MM.1S (cell line): Measurements from ENCODE around the gene GNAL.
"Not testable (repeated sequence)": the region's sequence is repeated elsewhere in the genome, so short reads cannot be mapped to it uniquely, and the experiment has no call there.

Source experiments
- DNase-seq: peaks from one replicate; pipeline ENCODE4 v3.0.0-alpha.2; 2015
- H2AFZ ChIP-seq: fragments of 300-600 bp; sonication (generic); 2 replicates; pipeline ENCODE4 v1.6.0; 2016; ENCODE audit warnings: antibody characterized with exemption, low read length
- H3F3A ChIP-seq: fragments of 300-600 bp; sonication (generic); 2 replicates; pipeline ENCODE4 v1.6.1; 2016; ENCODE audit warnings: mild to moderate bottlenecking, antibody characterized with exemption, low read length, moderate library complexity, mixed read lengths; ENCODE audit not compliant: insufficient read depth
- H3K27ac ChIP-seq: fragments of 300-600 bp; sonication (generic); 2 replicates; pipeline ENCODE4 v1.5.1; 2016; ENCODE audit warnings: mild to moderate bottlenecking, low read length
- H3K27me3 ChIP-seq: fragments of 300-600 bp; sonication (generic); replicated peaks from 2 replicates; pipeline ENCODE4 v1.6.0; 2016; ENCODE audit warnings: low read length; ENCODE audit not compliant: insufficient read depth
- H3K36me3 ChIP-seq: fragments of 300-600 bp; sonication (generic); replicated peaks from 2 replicates; pipeline ENCODE4 v1.6.1; 2016; ENCODE audit warnings: mild to moderate bottlenecking, low read length, mixed read lengths; ENCODE audit not compliant: insufficient read depth
- H3K4me1 ChIP-seq: fragments of 300-600 bp; sonication (generic); 2 replicates; pipeline ENCODE4 v1.6.1; 2016; ENCODE audit warnings: low read length, mixed read lengths
- H3K4me2 ChIP-seq: fragments of 300-600 bp; sonication (generic); 2 replicates; pipeline ENCODE4 v1.6.0; 2016; ENCODE audit warnings: low read depth, low read length
- H3K4me3 ChIP-seq: fragments of 300-600 bp; sonication (generic); 2 replicates; pipeline ENCODE4 v1.5.1; 2016; ENCODE audit warnings: low read length, mixed read lengths
- H3K79me2 ChIP-seq: fragments of 300-600 bp; sonication (generic); 2 replicates; pipeline ENCODE4 v1.6.1; 2016; ENCODE audit warnings: mixed run types, low read length, mixed read lengths
- H3K9ac ChIP-seq: fragments of 300-600 bp; sonication (generic); 2 replicates; pipeline ENCODE4 v1.6.1; 2016; ENCODE audit warnings: low read length, mixed read lengths
- H3K9me2 ChIP-seq: fragments of 300-600 bp; sonication (generic); replicated peaks from 2 replicates; pipeline ENCODE4 v1.6.1; 2016; ENCODE audit warnings: mild to moderate bottlenecking, low read length, mixed read lengths; ENCODE audit not compliant: insufficient read depth
- H3K9me3 ChIP-seq: fragments of 300-600 bp; sonication (generic); replicated peaks from 2 replicates; pipeline ENCODE4 v1.6.1; 2016; ENCODE audit warnings: mild to moderate bottlenecking, low read length, mixed read lengths; ENCODE audit not compliant: insufficient read depth
- H4K20me1 ChIP-seq: fragments of 300-600 bp; sonication (generic); 2 replicates; pipeline ENCODE4 v1.6.1; 2016; ENCODE audit warnings: mild to moderate bottlenecking, low read length, moderate library complexity, mixed read lengths; ENCODE audit not compliant: insufficient read depth
- CTCF ChIP-seq: fragments of 300-600 bp; sonication (generic); IDR thresholded peaks from 2 replicates; pipeline ENCODE4 v1.5.1; 2016; ENCODE audit warnings: antibody characterized with exemption, low read length, mixed read lengths
- EZH2 ChIP-seq: fragments of 300-600 bp; sonication (generic); optimal IDR thresholded peaks from 2 replicates; pipeline ENCODE3; 2017; ENCODE audit warnings: low read depth, mild to moderate bottlenecking, antibody characterized with exemption, low read length, mixed read lengths
- EZH2phosphoT487 ChIP-seq: fragments of 300-600 bp; sonication (generic); IDR thresholded peaks from 2 replicates; pipeline ENCODE4 v1.6.1; 2018; ENCODE audit warnings: antibody characterized with exemption, low read length

Gene GNAL

GRCh38 chr18:11891737-11892136, 202.7 kb downstream of the GNAL start:
- DNase-seq = no peak
- Histone ChIP-seq H3K27ac (no peak overlapping the region), H3K9ac (no peak overlapping the region)

GRCh38 chr18:11892438-11892837, 203.4 kb downstream of the GNAL start:
- not testable (repeated sequence) for H3F3A ChIP-seq, H3K4me2 ChIP-seq, H3K79me2 ChIP-seq, H2AFZ ChIP-seq, H3K9me2 ChIP-seq, H3K4me1 ChIP-seq, H3K27me3 ChIP-seq, DNase-seq, H3K4me3 ChIP-seq, H3K27ac ChIP-seq, H3K36me3 ChIP-seq, H3K9me3 ChIP-seq, H3K9ac ChIP-seq, H4K20me1 ChIP-seq

More at GRCh38 chr18:11891737-11892136, 202.7 kb downstream of the GNAL start:
- no peak overlapping the region for H3K4me3 ChIP-seq
- H3K4me2 ChIP-seq = no peak overlapping the region
- no peak for TF ChIP-seq EZH2phosphoT487
- TF ChIP-seq EZH2 = no peak
- no peak for TF ChIP-seq CTCF
- no peaks in the 10 kb centered on the region for H3K9me2 ChIP-seq
- no peaks in the 10 kb centered on the region for H3K79me2 ChIP-seq
- H3K27me3 ChIP-seq = no peaks in the 10 kb centered on the region
- H4K20me1 ChIP-seq = no peaks in the 10 kb centered on the region
- H2AFZ ChIP-seq = no peak overlapping the region
- H3K36me3 ChIP-seq = no peaks in the 10 kb centered on the region
- H3F3A ChIP-seq = no peaks in the 10 kb centered on the region
- no peaks in the 10 kb centered on the region for H3K9me3 ChIP-seq
- H3K4me1 ChIP-seq = no peaks in the 10 kb centered on the region

GRCh38 chr18:11897781-11898180, 208.7 kb downstream of the GNAL start:
- no peaks in the 10 kb centered on the region for H4K20me1 ChIP-seq
- no peak overlapping the region for H3K4me2 ChIP-seq
- no peaks in the 10 kb centered on the region for H3K9me2 ChIP-seq
- no peaks in the 10 kb centered on the region for H3K27me3 ChIP-seq
- no peaks in the 10 kb centered on the region for H3K9me3 ChIP-seq
- H3K4me3 ChIP-seq = no peak overlapping the region
- H3K79me2 ChIP-seq = no peaks in the 10 kb centered on the region
- H3F3A ChIP-seq = no peaks in the 10 kb centered on the region
- H3K4me1 ChIP-seq = no peaks in the 10 kb centered on the region
- H3K36me3 ChIP-seq = no peaks in the 10 kb centered on the region
- DNase-seq = no peak
- no peak overlapping the region for H2AFZ ChIP-seq
- H3K27ac ChIP-seq = no peak overlapping the region
- H3K9ac ChIP-seq = no peak overlapping the region
- no peak for TF ChIP-seq EZH2phosphoT487
- no peak for TF ChIP-seq CTCF
- TF ChIP-seq EZH2 = no peak

GRCh38 chr18:11899063-11899462, 210.0 kb downstream of the GNAL start:
- no peaks in the 10 kb centered on the region for H3K27me3 ChIP-seq
- H3K9me2 ChIP-seq = no peaks in the 10 kb centered on the region
- H3K4me2 ChIP-seq = no peak overlapping the region
- H3K79me2 ChIP-seq = no peaks in the 10 kb centered on the region
- no peak for DNase-seq
- no peak overlapping the region for H3K9ac ChIP-seq
- no peak overlapping the region for H3K27ac ChIP-seq
- no peaks in the 10 kb centered on the region for H3K9me3 ChIP-seq
- TF ChIP-seq EZH2 (no peak), CTCF (no peak), EZH2phosphoT487 (no peak)
- H3K36me3 ChIP-seq = no peaks in the 10 kb centered on the region
- no peaks in the 10 kb centered on the region for H3K4me1 ChIP-seq
- H3K4me3 ChIP-seq = no peak overlapping the region
- no peak overlapping the region for H2AFZ ChIP-seq
- H3F3A ChIP-seq = no peaks in the 10 kb centered on the region
- no peaks in the 10 kb centered on the region for H4K20me1 ChIP-seq
